Prostate gland (tissue), 2 donors: ENCODE results near the gene NAA15.
"Not testable (repeated sequence)": the region's sequence is repeated elsewhere in the genome, so short reads cannot be mapped to it uniquely, and the experiment has no call there.

Experiments used
- CTCF ChIP-seq, 4 experiments: fragments of 200-600 bp in 2 of 4; fragments of 450-650 bp in 2 of 4; sonication (generic) in 2 of 4; IDR thresholded peaks; 1 replicate in 3 of 4; 2 replicates in 1 of 4; pipeline ENCODE4 v1.5.1; 2016 to 2019; ENCODE audit warnings: antibody characterized with exemption in 4 of 4, mild to moderate bottlenecking in 2 of 4, moderate library complexity in 2 of 4
- POLR2A ChIP-seq: fragments of 450-650 bp; IDR thresholded peaks from one replicate; pipeline ENCODE4 v1.6.1; 2016; ENCODE audit warnings: antibody characterized with exemption, mild to moderate bottlenecking

- not testable (repeated sequence) for TF ChIP-seq POLR2A; CTCF (IDR thresholded peaks at IDR 0.05)
Observed at GRCh38 chr4:139322070-139322469, 20.8 kb downstream of the NAA15 start.
